Right kidney (tissue), 1 donor: ENCODE data around the gene HTR2B.
A peak's percentile ranks its signal among the peaks of the same experiment; 100 is the strongest.
"Not testable (repeated sequence)": the region's sequence is repeated elsewhere in the genome, so short reads cannot be mapped to it uniquely, and the experiment has no call there.

Source experiments
- DNase-seq: peaks from one replicate; pipeline ENCODE4 v3.0.0-alpha.2; 2016

Gene HTR2B

DNA sequence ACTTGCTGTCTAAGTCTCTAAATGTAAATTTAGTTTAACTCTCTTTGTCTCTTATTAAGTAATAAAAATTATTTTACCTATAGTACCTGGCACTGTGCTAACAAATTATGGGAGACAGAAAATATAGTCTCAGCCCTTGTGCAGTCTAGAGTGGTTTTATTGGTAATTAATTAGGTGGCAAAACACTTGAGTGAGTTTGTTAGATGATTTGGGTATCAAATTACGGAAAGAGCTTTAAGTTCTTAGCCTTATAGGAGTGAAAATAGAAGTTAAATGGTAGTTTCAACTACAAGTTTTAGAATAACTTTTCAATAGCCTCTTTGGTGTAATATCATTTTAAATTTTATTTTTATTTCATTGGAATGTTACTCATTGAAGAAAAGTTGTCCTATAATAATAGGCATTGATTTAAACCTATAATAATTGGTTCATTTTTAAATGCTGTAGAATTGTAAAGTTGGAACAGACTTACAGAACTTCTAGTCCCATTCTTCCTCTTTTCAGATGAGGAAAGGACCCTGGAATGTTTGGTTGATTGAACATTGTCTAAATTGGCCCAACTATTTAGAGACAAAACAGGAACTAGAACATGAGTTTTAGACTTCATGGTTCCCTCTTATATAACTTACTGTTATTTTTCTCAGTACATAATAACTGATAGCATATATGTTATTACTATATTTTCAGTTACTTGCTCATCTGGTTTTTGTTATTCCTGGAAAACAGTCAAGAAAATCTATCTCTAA is 10.2 kb upstream of the HTR2B start:
- DNase-seq, result no peak

DNA sequence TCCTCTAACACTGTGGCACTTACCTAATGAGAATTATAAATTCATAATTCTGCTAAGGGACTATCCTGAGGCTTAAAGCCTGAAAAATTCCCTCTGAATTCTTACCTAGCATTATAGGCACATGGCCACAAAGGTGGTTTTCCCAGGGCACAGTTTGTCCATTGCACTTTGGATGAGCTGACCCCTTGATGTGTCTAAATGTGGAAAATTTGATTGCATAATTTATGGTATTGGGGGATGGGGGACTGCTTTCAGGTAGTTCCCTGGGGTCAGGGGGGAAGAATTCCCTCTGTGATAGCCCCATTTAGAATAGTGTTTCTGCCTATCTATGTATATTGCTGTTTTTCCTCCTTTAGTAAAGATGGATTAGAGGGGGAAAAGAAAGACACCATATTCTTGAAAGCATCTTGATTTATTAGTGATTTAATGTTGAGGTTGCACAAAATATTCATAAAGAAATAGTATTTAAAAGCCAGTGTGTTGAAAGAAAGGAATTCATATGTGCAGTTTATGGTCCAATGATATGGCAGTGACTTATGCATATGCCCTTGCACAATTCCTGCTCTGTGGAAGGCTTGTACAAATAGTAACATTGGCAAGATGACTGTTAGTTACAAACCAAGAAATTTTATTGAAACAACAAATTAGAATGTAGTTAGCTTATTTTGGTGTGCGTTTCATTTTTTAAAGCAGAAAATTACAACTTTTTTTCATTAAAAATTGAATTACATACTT is 8.7 kb upstream of the HTR2B start:
- no peak for DNase-seq

DNA sequence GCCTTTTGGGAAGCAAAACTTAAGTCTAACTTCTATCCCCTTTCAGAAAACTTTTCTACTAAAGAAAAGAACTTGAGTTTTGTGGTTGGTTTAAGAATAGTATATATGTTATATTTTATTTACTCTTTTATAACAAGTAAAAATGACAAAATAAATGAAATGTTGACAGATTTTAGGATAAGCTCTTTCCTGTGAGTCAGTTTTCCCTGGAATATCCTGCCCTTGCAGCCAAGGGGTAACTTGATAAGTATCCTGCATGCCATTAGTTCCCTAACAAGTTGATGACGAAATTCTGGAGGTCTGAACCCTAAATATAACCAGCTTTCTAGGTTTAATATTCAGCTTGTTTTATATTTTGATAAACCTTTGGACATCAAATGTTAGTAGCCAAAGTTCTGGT is 7.3 kb upstream of the HTR2B start:
- no peak for DNase-seq

DNA sequence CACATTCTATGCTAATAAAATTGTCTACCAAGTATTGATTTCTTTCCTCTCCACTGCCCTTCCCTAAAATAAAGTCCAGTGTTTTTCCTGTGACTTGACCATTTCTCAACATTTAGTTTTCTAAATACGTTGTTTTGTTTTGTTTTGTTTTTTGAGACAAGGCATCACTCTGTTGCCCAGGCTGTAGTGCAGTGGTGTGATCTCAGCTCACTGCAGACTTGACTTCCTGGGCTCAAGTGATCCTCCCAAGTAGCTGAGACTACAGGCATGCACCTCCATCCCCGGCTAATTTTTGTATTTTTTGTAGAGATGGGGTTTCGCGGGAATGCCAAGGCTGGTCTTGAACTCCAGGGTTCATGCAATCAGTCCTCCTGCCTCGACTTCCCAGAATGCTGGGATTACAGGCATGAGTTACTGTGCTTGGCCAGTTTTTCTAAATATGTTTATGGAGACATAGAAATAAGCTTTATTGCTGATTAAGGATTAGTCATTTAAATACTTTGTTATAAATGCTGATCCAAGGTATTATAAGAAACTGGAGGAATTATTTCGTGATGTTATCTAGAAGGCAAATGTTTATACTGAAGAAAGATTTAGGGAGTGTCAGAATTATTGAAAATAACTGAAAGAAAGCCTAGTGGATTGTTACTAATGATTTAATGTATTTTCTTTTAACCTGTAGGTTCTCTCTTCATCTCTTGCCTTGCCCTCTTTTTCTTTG is 5.7 kb upstream of the HTR2B start:
- no peak for DNase-seq

DNA sequence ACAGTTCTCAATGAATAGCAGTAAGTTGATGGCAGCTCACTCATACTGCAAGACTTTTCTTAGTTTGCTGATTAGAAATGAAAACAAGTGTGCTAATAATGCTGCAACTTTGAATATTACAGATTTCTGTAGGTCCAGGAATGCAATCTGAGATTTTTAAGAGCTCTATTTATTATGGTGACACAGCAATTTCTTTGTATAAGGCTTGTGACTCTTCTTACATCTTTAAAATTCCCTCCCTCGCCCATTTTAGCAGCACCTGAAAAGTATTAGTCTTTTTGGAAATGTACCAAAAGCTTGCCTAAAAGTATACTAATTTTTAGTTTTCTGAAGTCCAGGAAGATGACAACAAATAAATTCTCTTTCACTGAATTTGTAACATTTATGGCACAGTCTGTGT is 4.4 kb upstream of the HTR2B start:
- no peak for DNase-seq

DNA sequence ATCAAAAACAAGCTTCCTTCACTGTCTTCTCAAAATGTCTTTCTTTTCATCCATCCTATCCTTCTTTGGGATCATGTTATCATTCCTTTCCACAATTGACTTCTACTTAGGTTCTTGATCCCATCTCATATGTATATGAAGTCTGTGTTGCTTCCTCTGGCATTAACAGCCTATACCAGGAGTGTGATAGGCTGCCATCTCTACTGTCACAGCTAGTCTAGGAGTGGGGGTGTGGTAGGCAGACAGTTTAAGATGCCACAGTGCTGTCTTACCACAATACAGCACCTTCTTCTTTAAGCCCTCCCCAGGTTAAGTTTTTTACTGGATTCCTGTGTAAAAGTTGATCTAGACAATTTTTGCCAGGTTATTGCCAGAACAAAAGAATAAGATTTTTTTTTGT is 3.7 kb upstream of the HTR2B start:
- DNase-seq, result no peak

DNA sequence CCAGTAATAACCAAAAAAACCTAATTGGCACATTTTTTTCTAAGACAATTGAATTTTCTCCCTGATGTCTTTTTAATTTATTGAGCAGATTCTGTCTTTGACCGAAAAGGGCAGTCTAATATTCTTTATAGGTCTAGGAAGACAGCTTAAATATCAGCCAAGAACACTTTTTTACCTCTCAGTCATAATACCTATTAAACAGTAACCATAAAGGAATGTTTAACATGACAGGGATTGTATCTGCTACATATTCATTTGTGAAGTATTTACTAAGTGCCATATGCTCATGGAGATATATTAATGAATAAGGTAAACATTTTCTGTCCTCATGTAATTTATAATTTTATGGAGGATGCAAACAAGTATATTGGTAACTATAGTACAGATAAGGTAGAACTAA is 3.1 kb upstream of the HTR2B start:
- DNase-seq, result no peak

DNA sequence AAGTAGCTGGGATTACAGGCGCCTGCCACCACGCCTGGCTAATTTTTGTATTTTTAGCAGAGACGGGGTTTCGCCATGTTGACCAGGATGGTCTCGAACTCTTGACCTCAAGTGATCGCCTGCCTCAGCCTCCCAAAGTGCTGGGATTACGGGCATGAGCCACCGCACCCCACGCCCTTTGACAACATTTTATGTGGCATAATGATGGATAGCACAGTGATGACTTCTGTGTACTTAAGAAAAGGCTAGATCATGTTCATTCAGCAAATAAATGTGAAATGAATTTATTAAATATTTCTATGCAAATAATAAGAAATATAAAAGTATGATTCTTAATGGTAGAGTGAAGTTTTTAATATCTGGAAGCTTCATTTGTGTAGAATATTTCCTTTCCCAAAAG is 2.6 kb upstream of the HTR2B start:
- DNase-seq, result no peak

DNA sequence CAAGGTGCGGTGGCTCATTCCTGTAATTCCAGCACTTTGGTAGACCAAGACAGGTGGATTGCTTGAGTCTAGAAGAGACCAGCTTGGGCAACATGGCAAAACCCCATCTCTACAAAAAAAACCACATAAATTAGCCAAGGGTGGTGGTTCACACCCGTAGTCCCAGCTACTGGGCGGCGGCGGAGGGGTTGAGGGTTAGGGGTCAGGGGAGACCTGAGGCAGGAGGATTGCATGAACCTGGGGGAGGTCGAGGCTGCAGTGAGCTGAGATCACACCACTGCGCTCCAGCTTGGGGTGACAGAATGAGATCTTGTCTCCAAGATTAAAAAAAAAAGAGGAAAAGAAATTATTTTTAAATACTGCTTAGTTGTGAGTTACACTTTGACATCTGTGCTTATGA is 1.3 kb upstream of the HTR2B start:
- DNase-seq, result no peak

DNA sequence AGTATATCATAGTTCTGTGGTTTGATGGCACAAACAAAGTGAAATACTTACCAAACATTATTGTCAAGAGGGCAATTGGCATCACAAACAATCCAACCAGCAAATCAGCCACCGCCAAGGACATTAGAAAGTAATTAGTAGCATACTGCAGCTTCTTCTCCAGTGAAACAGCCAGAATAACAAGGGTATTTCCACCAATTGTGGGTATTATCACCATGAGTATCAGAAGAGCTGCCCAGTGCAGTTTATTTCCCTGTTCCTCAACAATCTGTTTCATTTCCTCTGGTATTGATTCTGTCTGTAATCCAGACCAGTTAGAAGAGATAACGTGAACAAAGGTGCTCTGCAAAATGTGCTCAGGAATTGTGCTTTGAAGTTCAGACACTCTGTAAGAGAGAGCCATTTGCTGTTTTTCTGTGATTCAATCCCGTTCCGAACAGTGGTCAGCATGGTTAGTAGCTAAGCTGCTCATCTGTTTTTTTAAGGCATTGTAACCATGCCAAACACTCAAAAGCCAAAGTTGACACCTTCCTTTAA is 1.4 kb downstream of the HTR2B start:
- peak; percentile 63 for DNase-seq

DNA sequence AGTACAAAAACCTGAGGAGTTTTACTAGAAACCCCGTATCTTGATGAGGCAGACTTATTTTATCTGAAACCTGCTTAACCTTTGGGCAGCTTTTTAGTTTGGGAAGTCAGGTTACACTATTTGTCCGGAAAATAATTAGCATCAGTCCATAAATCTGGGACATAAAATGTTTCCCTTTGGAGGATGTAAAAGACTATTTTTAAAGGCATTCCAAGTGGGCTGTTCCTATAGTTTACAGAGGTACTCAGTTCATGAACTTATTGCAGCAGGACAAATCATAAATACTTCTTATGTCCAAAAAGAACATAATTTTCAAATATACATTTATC is 6.3 kb downstream of the HTR2B start:
- DNase-seq, result no peak

DNA sequence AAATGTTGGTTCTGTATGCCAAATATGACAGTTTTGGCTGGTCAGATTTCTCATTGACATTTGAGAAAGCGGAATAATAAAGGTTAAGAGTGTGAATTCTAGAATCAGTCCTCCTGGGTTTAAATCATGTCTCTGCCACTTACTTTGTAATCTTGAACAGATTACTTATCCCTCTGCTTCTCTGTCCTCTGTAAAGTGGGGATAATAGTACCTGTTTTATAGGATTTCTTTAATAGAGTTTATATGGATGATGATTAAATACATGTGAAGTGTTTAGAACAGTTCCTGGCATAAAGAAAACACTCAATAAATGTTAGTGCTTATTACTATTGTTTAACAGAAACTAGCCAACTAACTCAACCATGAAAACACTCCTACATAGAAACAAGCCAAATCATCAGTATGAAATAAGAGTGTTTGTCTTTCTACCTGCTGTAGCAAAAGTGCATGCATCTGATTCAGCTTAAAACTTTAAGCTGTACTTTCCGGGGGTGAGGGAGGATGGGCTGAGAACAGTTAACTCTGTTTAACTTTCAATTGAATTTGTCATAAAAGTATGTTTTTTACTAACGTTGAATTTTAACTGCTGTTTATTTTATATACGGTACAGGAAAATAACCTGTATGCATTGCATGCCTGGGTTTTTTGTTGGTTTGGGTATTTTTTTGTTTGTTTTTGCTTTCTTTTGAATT is 6.8 kb downstream of the HTR2B start:
- no peak for DNase-seq

DNA sequence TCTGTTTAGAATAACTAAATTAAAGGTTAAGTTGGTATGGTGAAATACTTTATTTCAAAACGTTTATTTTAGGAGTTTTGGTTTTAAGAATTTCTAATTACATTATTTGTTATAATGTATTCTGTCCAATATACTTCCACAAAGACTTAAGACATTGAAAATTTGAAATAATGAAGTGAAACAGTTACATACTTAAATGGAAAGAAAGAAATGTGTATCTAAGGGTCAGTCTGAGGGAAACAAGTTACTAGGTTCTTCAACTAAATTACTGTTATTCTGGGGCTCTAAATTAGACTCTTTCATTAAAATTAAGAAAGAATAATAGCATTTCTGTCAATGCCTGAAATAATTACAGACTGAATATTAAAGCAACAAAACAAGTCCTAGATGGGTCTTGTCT is 7.7 kb downstream of the HTR2B start:
- no peak for DNase-seq

DNA sequence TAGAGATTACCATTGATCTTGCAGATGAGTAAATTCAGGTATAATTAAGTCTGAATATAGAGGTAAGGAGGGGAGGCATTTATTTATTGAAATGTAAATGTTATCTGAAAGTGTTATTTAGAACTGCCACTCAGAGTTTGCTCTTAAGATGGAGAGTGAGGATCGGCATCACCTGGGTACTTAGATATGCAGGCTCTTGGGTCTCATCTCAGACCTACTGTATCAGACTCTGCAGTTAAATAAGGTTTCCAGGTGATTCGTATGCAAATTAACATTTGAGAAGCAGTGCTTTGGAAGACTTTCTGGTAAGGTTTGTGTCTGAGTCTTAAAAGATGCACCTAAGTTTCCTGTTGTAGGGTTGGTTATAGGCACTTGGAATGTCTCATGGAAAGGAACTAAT is 9.2 kb downstream of the HTR2B start:
- DNase-seq, result no peak

DNA sequence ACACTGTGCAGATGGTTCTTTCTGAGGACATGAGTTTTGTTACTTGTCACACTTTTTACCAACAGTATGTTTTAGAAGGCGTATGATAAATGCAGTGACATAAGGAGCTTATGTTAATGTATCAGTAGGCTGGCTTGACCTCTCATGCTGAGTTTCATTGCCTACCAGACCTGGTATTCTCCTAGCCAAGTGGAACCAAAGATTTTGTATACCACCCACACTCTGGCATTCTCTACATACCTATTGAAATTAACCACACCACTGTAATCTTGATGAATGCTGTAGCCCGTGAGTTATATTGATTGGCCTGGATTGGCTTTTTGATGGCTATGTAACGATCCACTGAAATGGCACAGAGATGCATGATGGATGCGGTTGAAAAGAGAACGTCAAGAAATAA is 11.4 kb downstream of the HTR2B start:
- no peak for DNase-seq

DNA sequence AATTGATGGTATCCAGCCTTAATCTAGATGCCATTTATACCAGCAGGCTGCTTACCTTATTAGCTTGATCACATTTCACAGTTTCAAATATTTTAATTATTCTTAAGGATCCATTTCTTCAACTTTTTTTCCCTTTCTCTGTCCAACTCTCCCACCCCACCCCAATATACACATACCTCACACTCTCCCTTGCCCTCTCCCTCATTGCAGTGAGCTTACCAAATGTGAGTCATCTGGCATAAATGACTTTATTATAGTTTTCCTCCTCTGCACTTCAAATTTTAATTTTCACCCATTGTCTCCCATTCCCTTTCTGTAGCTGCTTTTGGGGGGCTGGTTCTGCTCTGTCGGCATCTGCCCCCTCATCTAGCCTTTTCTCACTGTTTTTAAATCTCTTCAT is 12.9 kb downstream of the HTR2B start:
- DNase-seq, result no peak

DNA sequence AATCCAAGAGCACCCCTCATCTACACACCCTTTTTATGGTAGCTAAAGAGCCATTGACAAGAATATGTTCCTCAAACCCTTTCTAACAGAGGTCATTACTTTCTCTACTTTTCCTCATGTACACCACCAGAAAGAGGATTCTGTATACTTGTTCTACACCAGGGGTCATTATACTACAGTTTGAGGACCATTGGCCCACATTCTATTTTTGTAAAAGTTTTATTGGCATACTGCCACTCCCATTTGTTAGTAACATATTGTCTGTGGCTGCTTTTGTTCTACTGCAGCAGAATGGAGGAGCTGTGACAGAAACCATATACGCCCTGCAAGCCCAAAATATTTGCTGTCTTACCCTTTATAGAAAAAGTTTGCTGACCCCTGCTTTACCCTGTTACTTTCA is 14.3 kb downstream of the HTR2B start:
- no peak for DNase-seq

DNA sequence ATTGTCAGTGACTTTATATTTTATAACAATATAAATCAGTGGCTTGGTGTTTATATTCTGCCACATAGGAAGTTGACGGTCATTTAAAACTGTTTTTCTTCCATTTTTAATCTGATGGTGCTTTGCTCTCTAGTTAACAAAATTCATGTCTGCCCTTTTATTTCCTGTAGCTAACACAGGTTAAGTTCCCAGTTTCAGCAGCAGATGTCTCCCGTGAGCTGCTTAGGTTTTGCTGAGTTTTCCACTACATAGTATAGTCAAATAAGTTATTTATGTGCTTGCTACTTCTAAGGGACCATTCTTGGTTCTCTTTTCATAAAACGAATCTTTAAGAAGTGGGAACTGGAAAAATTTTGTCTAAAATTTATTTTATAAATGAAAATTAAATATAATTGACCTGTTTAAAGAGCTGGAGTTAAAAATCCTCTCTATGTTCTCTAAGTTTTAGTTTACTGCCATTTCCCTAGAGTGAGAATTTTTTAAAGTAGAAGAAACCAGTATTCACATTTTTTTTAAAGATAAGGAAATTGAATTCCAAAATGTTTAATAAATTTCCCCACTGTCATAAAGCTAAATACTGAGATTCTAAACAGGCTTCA is 20.6 kb downstream of the HTR2B start:
- no peak for DNase-seq

DNA sequence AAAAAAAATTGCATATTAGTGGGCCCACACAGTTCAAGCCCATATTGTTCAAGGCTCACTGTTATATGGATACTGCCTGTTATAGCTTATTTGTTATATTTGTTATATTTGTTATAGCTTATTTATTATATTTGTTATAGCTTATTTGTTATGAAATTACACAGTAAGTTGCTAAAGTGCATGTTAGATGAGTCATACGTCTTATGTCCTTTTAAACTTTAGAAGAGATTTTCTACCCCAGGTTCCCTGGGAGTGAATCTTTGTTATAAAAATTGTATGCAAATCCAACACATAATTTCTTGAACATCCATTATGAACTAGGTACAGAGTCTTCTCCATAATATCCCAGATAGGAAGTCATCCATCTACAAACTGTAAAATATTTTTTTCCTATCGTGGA is 22.1 kb downstream of the HTR2B start:
- DNase-seq, result no peak

DNA sequence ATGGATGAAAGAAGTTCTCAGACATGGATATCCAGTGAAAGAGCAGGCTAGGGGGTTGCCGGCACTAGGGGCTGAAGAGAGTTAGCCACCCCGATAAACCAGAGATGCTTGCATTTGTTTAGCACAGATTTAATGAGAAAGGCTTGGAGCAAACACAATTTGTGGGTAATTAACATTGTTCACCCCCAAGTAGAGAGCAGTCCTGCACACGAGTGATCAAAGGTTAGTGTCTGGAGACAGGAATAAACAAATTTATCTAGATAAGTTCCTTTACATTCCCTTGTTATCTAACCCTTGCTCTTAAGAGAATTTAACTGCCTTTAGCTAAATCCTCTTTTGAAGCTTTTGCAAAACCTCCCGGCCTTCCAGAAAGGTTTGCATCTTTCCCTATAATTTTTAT is 23.9 kb downstream of the HTR2B start:
- no peak for DNase-seq

DNA sequence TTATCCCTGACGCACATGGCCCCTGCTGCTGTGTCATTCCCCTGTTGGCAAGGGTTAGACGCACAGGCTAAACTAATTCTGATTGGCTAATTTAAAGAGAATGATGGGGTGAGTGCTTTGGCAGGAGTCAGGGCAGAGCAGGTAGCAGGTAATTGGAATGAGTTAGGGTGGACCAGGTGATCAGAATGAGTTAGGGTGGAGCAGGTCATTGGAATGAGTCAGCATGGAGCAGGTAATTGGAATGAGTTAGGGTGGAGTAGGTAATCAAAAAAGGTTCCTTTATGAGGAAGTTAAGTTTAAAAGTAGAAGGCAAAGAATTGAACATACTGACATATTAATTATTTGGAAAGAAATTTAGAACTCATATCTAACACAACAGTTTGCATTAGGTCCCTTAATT is 24.5 kb downstream of the HTR2B start:
- not testable (repeated sequence) for DNase-seq

DNA sequence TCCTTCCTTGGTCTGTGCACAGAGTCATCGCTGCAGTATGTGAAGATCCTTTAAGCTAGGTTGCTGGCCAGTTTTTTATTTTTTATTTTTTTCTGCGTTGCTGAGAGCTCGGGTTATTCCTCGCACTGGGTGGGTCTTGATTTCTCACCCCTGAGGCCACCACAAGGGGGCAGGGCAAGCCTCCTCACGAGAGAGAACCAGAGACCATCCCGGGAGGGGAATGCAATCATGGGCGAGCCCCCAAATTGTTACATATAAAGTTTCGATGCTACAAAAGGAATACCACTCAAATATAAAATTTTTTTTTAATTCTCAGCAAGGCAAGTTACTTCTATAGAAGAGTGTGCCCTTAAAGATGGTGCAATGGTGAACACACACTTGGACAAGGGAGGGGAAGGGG is 24.9 kb downstream of the HTR2B start:
- DNase-seq, result peak; percentile 29
